ENCODE data around the gene SLC39A11.

- TF ChIP-seq, protein P1, sequence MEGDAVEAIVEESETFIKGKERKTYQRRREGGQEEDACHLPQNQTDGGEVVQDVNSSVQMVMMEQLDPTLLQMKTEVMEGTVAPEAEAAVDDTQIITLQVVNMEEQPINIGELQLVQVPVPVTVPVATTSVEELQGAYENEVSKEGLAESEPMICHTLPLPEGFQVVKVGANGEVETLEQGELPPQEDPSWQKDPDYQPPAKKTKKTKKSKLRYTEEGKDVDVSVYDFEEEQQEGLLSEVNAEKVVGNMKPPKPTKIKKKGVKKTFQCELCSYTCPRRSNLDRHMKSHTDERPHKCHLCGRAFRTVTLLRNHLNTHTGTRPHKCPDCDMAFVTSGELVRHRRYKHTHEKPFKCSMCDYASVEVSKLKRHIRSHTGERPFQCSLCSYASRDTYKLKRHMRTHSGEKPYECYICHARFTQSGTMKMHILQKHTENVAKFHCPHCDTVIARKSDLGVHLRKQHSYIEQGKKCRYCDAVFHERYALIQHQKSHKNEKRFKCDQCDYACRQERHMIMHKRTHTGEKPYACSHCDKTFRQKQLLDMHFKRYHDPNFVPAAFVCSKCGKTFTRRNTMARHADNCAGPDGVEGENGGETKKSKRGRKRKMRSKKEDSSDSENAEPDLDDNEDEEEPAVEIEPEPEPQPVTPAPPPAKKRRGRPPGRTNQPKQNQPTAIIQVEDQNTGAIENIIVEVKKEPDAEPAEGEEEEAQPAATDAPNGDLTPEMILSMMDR (conservative IDR thresholded peaks at IDR 0.05 in 1 of 2, IDR thresholded peaks at IDR 0.05 in 1 of 2; ENCODE audit: low read depth in 1 of 2, low read length in 2 of 2), result no peak
- TF ChIP-seq EZH2 (IDR thresholded peaks at IDR 0.05; ENCODE audit: low read length, missing control alignments), result no peak
Observed at GRCh38 chr17:73011016-73011486, 81.4 kb downstream of the SLC39A11 start.

All from fibroblast of lung (primary cell).